Measurements from ENCODE around the gene AP5B1. TPM values are rescaled to one million over a fixed set of nuclear protein-coding genes. Genes with fewer than 3 reads are reported as not detected.

AP5B1 gene
- total RNA-seq, 2 experiments from 2014 or later = 12.9 to 25.6 TPM

DNA sequence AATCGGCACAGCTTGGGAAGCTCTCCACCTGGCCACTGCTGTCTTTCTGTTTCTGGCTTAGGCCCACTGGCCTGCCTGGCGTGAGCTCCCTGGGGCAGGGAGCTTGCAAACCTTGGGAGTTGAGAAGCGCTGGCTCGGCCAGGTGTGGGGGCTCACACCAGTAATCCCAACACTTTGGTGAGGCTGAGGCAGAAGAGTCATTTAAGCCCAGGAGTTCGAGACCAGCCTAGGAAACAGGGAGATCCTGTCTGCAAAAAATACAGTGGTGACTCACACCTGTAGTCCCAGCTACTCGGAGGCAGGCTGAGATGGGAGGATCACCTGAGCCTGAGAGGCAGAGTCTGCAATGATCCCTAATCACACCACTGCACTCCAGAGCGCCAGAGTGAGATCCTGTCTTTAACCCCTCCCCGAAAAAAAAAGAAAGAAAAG, 4.0 kb downstream of the AP5B1 start:
- CTCF ChIA-PET (ENCODE audit: unreplicated experiment) = interaction anchor here (0.5 kb wide), 1 partner anchor 36 kb away, joined by 4 read pairs; no protein-coding TSS in a partner anchor
- intact Hi-C loops (cut with micrococcal nuclease; ENCODE audit: unreplicated experiment) = no loop called here
- no peak for DNase-seq (ENCODE audit: low spot score)
- Histone ChIP-seq H3K27ac (ENCODE audit: low read depth, low read length, poor library complexity, severe bottlenecking) (no peak overlapping the region), H3K79me2 (ENCODE audit: insufficient read depth, low read depth, low read length) (no peaks in the 10 kb centered on the region), H4K20me1 (ENCODE audit: insufficient read depth, low read length) (peaks cover 5% of the 10 kb centered on the region; the same call in 1 of the 2 replicates), H3K36me3 (ENCODE audit: insufficient read depth, low read length) (peaks cover 3% of the 10 kb centered on the region; the same call in 1 of the 2 replicates), H3K4me2 (ENCODE audit: low read length) (no peak overlapping the region), H3K9me3 (ENCODE audit: low read length) (no peaks in the 10 kb centered on the region), H2AFZ (ENCODE audit: low read length) (no peak overlapping the region), H3K4me3 (ENCODE audit: low read depth, low read length, poor library complexity, severe bottlenecking) (no peak overlapping the region), H3K4me1 (ENCODE audit: insufficient read depth, low read length, poor library complexity, severe bottlenecking) (peaks cover 10% of the 10 kb centered on the region), H3K9me2 (ENCODE audit: insufficient read depth, low read length) (no peaks in the 10 kb centered on the region)
- BruUV-seq (replicated peaks) = TSS peak; percentile 35
- TF ChIP-seq, protein P1, sequence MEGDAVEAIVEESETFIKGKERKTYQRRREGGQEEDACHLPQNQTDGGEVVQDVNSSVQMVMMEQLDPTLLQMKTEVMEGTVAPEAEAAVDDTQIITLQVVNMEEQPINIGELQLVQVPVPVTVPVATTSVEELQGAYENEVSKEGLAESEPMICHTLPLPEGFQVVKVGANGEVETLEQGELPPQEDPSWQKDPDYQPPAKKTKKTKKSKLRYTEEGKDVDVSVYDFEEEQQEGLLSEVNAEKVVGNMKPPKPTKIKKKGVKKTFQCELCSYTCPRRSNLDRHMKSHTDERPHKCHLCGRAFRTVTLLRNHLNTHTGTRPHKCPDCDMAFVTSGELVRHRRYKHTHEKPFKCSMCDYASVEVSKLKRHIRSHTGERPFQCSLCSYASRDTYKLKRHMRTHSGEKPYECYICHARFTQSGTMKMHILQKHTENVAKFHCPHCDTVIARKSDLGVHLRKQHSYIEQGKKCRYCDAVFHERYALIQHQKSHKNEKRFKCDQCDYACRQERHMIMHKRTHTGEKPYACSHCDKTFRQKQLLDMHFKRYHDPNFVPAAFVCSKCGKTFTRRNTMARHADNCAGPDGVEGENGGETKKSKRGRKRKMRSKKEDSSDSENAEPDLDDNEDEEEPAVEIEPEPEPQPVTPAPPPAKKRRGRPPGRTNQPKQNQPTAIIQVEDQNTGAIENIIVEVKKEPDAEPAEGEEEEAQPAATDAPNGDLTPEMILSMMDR (conservative IDR thresholded peaks at IDR 0.05; ENCODE audit: low read length) = no peak
- TF ChIP-seq EZH2phosphoT487 (IDR thresholded peaks at IDR 0.05; ENCODE audit: borderline replicate concordance, low read depth, low read length) = no peak
- POLR2A ChIA-PET = interaction anchor here (0.5 to 0.7 kb wide), 2 partner anchors 26 to 114 kb away, joined by 3 read pairs; no protein-coding TSS in a partner anchor

DNA sequence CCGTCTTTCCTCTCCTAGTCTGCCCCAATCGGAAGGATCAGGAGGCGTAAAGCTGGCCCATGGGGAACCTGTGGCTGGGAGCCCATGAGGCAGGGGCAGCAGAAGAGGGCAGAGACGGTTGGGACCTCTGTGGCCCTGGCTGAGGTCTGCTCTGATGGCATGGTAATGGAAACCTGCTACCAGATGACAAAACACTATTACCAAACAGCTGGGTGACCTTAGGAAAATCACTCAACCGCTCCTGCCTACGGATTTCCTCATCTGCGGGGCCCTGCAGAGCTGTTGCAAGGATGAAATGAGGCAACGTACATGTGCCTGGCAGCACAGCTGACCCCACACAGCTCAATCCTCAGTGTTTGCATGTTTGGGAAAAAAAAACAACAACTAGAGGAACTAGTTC, 4.6 kb downstream of the AP5B1 start:
- H3K36me3 ChIP-seq (ENCODE audit: insufficient read depth, low read length) = peaks cover 3% of the 10 kb centered on the region; the same call in 1 of the 2 replicates
- H3K27ac ChIP-seq (ENCODE audit: low read depth, low read length, poor library complexity, severe bottlenecking) = no peak overlapping the region
- ChIA-PET POLR2A (interaction anchor here (0.6 to 0.7 kb wide), 2 partner anchors 95 to 115 kb away, joined by 3 read pairs; no protein-coding TSS in a partner anchor), CTCF (ENCODE audit: unreplicated experiment) (interaction anchor here (0.5 kb wide), 1 partner anchor 37 kb away, joined by 4 read pairs; no protein-coding TSS in a partner anchor)
- H3K9me2 ChIP-seq (ENCODE audit: insufficient read depth, low read length) = no peaks in the 10 kb centered on the region
- BruUV-seq (replicated peaks) = no TSS peak
- H3K4me1 ChIP-seq (ENCODE audit: insufficient read depth, low read length, poor library complexity, severe bottlenecking) = peaks cover 10% of the 10 kb centered on the region
- H3K4me3 ChIP-seq (ENCODE audit: low read depth, low read length, poor library complexity, severe bottlenecking) = no peak overlapping the region
- DNase-seq (ENCODE audit: low spot score) = no peak
- H2AFZ ChIP-seq (ENCODE audit: low read length) = no peak overlapping the region
- no peak overlapping the region for H3K4me2 ChIP-seq (ENCODE audit: low read length)
- TF ChIP-seq EZH2phosphoT487 (IDR thresholded peaks at IDR 0.05; ENCODE audit: borderline replicate concordance, low read depth, low read length) = no peak
- TF ChIP-seq, protein P1 (conservative IDR thresholded peaks at IDR 0.05; ENCODE audit: low read length) = no peak
- H3K79me2 ChIP-seq (ENCODE audit: insufficient read depth, low read depth, low read length) = no peaks in the 10 kb centered on the region
- intact Hi-C loops (cut with micrococcal nuclease; ENCODE audit: unreplicated experiment) = no loop called here
- H4K20me1 ChIP-seq (ENCODE audit: insufficient read depth, low read length) = peaks cover 5% of the 10 kb centered on the region; the same call in 1 of the 2 replicates
- no peaks in the 10 kb centered on the region for H3K9me3 ChIP-seq (ENCODE audit: low read length)
